HG03469 (cell line): ENCODE measurements around the gene ABCA4.
"Not testable (repeated sequence)": the region's sequence is repeated elsewhere in the genome, so short reads cannot be mapped to it uniquely, and the experiment has no call there.

Experiments
- ATAC-seq: cut with Tn5 transposase; IDR thresholded peaks from one replicate; pipeline ENCODE4 v1.9.1; 2021; ENCODE audit warnings: mild to moderate bottlenecking, moderate library complexity, moderate number of reproducible peaks; ENCODE audit not compliant: unreplicated experiment

Gene ABCA4

DNA sequence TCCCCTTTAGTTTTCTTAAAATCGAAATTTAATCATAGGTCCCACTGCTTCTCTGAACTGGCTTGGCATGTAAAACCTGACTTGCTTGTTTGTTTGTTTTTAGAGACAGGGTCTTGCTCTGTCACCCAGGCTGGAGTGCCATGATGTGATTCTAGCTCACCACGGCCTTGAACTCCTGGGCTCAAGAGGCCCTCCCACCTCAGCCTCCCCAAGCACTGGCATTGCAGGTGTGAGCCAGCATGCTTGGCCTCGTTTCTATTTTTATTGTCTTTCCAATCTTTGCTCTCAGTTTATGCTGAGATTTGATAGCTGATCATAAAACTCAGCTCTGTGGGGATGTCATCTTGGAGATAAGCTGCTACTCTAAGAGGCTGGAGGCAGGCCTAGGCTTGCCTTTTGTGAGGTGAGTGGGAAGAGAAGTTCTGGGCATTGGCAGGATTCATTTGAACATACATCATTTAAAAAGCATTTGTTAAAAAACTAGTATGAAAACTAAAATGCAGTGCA is 160.3 kb downstream of the ABCA4 start:
- no peak for ATAC-seq

DNA sequence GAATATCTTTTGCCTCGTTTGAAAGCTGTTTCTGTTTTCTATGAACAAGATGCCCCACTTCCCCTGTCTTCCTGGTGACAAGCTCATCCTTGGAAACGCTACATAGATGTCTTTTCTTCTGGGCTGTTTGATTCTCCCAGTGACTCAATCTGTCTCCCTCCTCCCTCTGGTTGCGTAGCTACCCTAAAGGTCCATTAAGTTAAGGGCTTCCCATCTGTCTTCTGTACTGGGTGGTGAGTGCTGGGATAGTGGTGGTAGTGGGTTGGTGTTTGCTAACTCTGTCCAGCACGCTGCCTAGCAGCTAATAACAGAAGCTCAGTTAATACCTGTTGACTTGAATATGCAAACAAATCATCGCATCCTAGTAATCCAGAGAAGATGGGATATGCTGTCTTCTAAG is 161.5 kb downstream of the ABCA4 start:
- ATAC-seq: no peak

DNA sequence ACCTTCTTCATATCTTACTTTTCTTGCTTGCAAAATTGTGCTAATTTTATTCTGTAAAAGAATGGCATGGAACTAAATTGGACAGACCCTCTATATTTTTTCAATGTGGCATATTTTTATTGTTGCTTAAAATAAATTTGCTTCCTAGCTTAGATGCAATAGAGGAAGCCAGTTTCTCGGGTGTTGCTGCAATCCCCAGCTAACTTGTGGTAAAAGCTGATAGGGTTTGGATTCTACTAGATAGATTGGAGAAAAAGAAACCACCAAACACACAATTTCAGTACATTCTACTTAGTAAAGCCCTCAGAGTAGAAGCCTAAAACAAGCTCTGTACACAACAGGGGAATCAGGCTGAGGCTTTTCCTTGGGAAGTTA is 162.2 kb downstream of the ABCA4 start:
- ATAC-seq: no peak

DNA sequence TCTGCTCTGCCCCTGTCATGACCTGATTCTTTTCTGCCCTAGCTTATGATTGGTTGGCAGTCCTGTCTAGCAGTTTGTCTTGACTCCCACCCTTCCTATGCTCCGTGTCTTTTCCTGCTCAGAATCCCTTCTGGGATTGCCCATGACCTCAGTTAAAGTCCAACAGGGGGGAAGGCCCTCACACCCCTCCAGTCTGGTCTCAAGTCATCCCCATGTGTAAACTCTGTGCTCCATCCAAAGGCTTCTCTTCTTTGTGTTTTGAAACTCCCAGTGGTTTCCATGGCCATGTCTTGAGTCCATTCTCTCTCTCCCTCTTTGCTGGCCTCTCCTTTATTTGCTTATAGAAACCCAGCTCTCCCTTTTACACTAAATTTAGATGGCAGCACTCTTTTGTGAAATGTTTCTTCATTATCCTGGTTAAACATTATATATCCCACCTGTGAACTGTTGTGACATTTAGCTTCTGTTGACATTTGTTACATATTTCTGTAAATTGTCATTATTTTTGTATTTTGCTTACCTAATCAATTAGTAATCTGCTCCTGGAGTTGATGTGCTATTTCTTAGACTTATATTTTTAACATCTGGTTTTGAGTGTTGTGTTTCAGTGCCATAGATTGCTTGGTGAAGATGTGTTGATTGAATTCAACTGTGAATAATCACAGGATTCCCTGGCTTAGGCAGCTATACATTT is 162.8 kb downstream of the ABCA4 start:
- no peak for ATAC-seq

DNA sequence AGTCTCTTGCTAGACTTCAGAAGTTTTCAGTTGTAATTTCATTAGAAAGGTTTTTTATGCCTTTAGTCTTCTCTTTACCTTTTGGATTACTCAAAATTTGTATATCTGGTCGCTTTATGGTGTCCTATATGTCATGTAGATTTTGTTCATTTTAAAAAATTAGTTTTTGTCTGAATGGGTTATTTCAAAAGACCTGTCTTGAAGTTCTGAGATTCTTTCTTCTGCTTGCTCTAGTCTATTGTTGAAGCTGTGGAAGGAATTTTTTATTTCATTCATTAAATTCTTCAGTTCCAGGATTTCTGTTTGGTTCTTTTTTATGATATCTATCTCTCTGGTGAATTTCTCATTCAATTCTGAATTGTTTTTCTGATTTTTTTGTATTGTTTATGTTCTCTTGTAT is 165.2 kb downstream of the ABCA4 start:
- no peak for ATAC-seq

DNA sequence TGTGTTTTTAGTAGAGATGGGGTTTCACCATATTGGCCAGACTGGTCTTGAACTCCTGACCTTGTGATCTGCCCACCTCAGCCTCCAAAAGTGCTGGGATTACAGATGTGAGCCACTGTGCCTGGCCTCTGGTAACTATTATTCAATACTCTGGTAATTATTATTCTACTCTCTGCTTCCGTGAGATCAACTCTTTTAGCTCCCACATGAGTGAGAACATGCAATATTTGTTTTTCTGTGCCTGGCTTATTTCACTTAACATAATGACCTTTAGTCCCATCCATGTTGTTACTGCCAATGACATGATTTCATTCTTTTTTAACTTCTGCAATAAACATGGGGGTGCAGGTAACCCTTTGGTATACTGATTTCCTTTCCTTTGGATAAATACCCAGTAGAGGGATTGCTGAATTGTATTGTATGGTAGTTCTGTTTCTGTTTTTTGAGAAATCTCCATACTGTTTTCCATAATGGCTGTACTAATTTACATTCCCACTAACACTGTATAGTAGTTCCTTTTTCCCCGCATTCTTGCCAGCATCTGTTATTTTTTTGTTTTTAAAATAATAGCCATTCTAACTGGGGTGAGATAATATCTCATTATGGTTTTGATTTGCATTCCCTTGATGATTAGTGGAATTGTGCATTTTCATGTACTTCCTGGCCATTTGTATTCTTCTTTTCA is 173.8 kb downstream of the ABCA4 start:
- not testable (repeated sequence) for ATAC-seq
